Chondrocyte (in vitro differentiated cells): ENCODE results near the gene DNHD1. TPM values are rescaled to one million over a fixed set of nuclear protein-coding genes. Genes with fewer than 3 reads are reported as not detected.

Source experiments
- DNase-seq: peaks from one replicate; pipeline ENCODE4 v3.0.0; 2021; ENCODE audit warnings: mixed read lengths, low spot score
- H3K27ac Mint-ChIP-seq: one replicate; pipeline ENCODE4 v1.8.0; 2021; ENCODE audit warnings: mild to moderate bottlenecking, moderate library complexity, mixed read lengths; ENCODE audit not compliant: unreplicated experiment
- H3K27me3 Mint-ChIP-seq: 2 replicates; pipeline ENCODE4 v1.8.0; 2021; ENCODE audit warnings: low read depth, mixed read lengths
- H3K36me3 Mint-ChIP-seq: 2 replicates; pipeline ENCODE4 v1.8.0; 2021; ENCODE audit warnings: low read depth, mixed read lengths
- H3K4me1 Mint-ChIP-seq: 2 replicates; pipeline ENCODE4 v1.8.0; 2021; ENCODE audit warnings: low read depth, mild to moderate bottlenecking, mixed read lengths
- H3K4me3 Mint-ChIP-seq: one replicate; pipeline ENCODE4 v1.8.0; 2021; ENCODE audit warnings: mild to moderate bottlenecking, moderate library complexity, mixed read lengths; ENCODE audit not compliant: unreplicated experiment
- H3K9me3 Mint-ChIP-seq: 2 replicates; pipeline ENCODE4 v1.8.0; 2021; ENCODE audit warnings: low read depth, mixed read lengths
- CTCF ChIP-seq: fragments of 200-600 bp; sonication (generic); IDR thresholded peaks from 2 replicates; pipeline ENCODE4 v1.5.0; 2021; ENCODE audit warnings: antibody characterized with exemption, mild to moderate bottlenecking, moderate library complexity
- total RNA-seq: library from RNA; stranded (reverse); gene quantifications from 3 replicates; pipeline ENCODE4 v1.2.1, GENCODE V29; 2021

Gene DNHD1
- total RNA-seq, 1 donor from 2014 or later: 3.8 TPM

GRCh38 chr11:6531267-6531752 lies 34.2 kb downstream of the DNHD1 start:
- H3K4me3 Mint-ChIP-seq: no peak overlapping the region
- no peaks in the 10 kb centered on the region for H3K27me3 Mint-ChIP-seq
- DNase-seq: no peak
- peak; percentile 88 for TF ChIP-seq CTCF
- no peak overlapping the region for H3K27ac Mint-ChIP-seq
- peaks cover 4% of the 10 kb centered on the region for H3K36me3 Mint-ChIP-seq
- no peaks in the 10 kb centered on the region for H3K4me1 Mint-ChIP-seq
- H3K9me3 Mint-ChIP-seq: no peaks in the 10 kb centered on the region

- Mint-ChIP-seq H3K36me3 (peaks cover under 1% of the 10 kb centered on the region), H3K9me3 (no peaks in the 10 kb centered on the region), H3K4me3 (no peak overlapping the region), H3K4me1 (no peaks in the 10 kb centered on the region), H3K27ac (no peak overlapping the region), H3K27me3 (no peaks in the 10 kb centered on the region)
- DNase-seq: no peak
- no peak for TF ChIP-seq CTCF
Measured at GRCh38 chr11:6538456-6538855, 41.4 kb downstream of the DNHD1 start.

- Mint-ChIP-seq H3K27me3 (no peaks in the 10 kb centered on the region), H3K4me3 (no peak overlapping the region), H3K4me1 (no peaks in the 10 kb centered on the region), H3K36me3 (no peaks in the 10 kb centered on the region), H3K27ac (no peak overlapping the region), H3K9me3 (no peaks in the 10 kb centered on the region)
- TF ChIP-seq CTCF: no peak
- no peak for DNase-seq
Measured at GRCh38 chr11:6538945-6539344, 41.9 kb downstream of the DNHD1 start.

- Mint-ChIP-seq H3K27me3 (no peaks in the 10 kb centered on the region), H3K4me1 (no peaks in the 10 kb centered on the region), H3K27ac (no peak overlapping the region), H3K4me3 (no peak overlapping the region), H3K36me3 (peaks cover 2% of the 10 kb centered on the region), H3K9me3 (no peaks in the 10 kb centered on the region)
- no peak for DNase-seq
- no peak for TF ChIP-seq CTCF
Measured at GRCh38 chr11:6539748-6540268, 42.7 kb downstream of the DNHD1 start.

GRCh38 chr11:6541356-6541755 lies 44.3 kb downstream of the DNHD1 start:
- no peak for TF ChIP-seq CTCF
- Mint-ChIP-seq H3K27ac (no peak overlapping the region), H3K27me3 (no peaks in the 10 kb centered on the region), H3K9me3 (no peaks in the 10 kb centered on the region), H3K4me1 (no peaks in the 10 kb centered on the region), H3K36me3 (peaks cover 3% of the 10 kb centered on the region), H3K4me3 (no peak overlapping the region)
- no peak for DNase-seq
